HEK293 (cell line): ENCODE data around the gene SLC6A17.

Experiments
- CTCF ChIA-PET: fragments of 350-600 bp; formaldehyde crosslinking; extraction: SDS; loops from one replicate; lab custom pipeline; 2021; ENCODE audit warnings: antibody characterized with exemption; lab: Yijun Ruan, JAX
- POLR2A ChIA-PET: fragments of 300-600 bp; formaldehyde crosslinking; extraction: SDS; loops from one replicate; lab custom pipeline; 2020; ENCODE audit warnings: antibody characterized with exemption, inconsistent platforms; lab: Yijun Ruan, JAX
- H3K27ac ChIP-seq: fragments of 200-500 bp; sonication (Bioruptor generic); 2 replicates; pipeline ENCODE4 v1.5.1; 2014; ENCODE audit warnings: low read depth, low read length, control low read depth, inconsistent platforms; ENCODE audit errors: extremely low read depth
- H3K36me3 ChIP-seq, 2 experiments: fragments of 200-500 bp in 1 of 2; sonication (Bioruptor generic) in 1 of 2; 1 replicate in 1 of 2; 2 replicates in 1 of 2; pipeline ENCODE4 v1.5.1; 2014 to 2017; ENCODE audit warnings: inconsistent platforms in 2 of 2, low read length in 2 of 2; ENCODE audit not compliant: control insufficient read depth in 2 of 2, insufficient read depth in 1 of 2
- H3K4me1 ChIP-seq: fragments of 200-500 bp; sonication (Bioruptor generic); 2 replicates; pipeline ENCODE4 v1.5.1; 2014; ENCODE audit warnings: mild to moderate bottlenecking, low read length, inconsistent platforms; ENCODE audit not compliant: control insufficient read depth, insufficient read depth
- H3K4me3 ChIP-seq: 2 replicates; pipeline ENCODE4 v1.5.1; 2011; ENCODE audit warnings: low read depth, mild to moderate bottlenecking, control low read depth, low read length, moderate library complexity
- H3K9me3 ChIP-seq: fragments of 200-500 bp; sonication (Bioruptor generic); 2 replicates; pipeline ENCODE4 v1.5.1; 2014; ENCODE audit warnings: low read depth, low read length, inconsistent platforms; ENCODE audit not compliant: control insufficient read depth, insufficient read depth
- CTCF ChIP-seq: fragments of 450-650 bp; formaldehyde crosslinking; IDR thresholded peaks from 2 replicates; pipeline ENCODE4 v1.5.1; 2016; ENCODE audit warnings: missing biosample characterization, missing genetic modification characterization
- IKZF3 ChIP-seq: fragments of 450-650 bp; IDR thresholded peaks from 2 replicates; pipeline ENCODE4 v1.5.0; 2018; ENCODE audit warnings: missing biosample characterization, mild to moderate bottlenecking, missing genetic modification characterization, moderate library complexity
- PRDM1 ChIP-seq: fragments of 450-650 bp; formaldehyde crosslinking; IDR thresholded peaks from 2 replicates; pipeline ENCODE4; 2016; ENCODE audit warnings: missing biosample characterization, missing genetic modification characterization
- SP3 ChIP-seq: fragments of 450-650 bp; formaldehyde crosslinking; IDR thresholded peaks from 2 replicates; pipeline ENCODE4 v1.5.1; 2016; ENCODE audit warnings: missing biosample characterization, missing genetic modification characterization
- ZBTB6 ChIP-seq: fragments of 450-650 bp; formaldehyde crosslinking; IDR thresholded peaks from 2 replicates; pipeline ENCODE4 v1.5.1; 2017; ENCODE audit warnings: missing biosample characterization, missing genetic modification characterization
- ZBTB8A ChIP-seq: fragments of 450-650 bp; formaldehyde crosslinking; IDR thresholded peaks from 2 replicates; pipeline ENCODE4 v1.5.1; 2016; ENCODE audit warnings: missing biosample characterization, missing genetic modification characterization
- ZIC2 ChIP-seq: fragments of 450-650 bp; formaldehyde crosslinking; IDR thresholded peaks from 2 replicates; pipeline ENCODE4 v1.5.1; 2016; ENCODE audit warnings: missing biosample characterization, missing genetic modification characterization
- ZNF169 ChIP-seq: fragments of 450-650 bp; formaldehyde crosslinking; IDR thresholded peaks from 2 replicates; pipeline ENCODE4 v1.5.1; 2016; ENCODE audit warnings: missing biosample characterization, missing genetic modification characterization
- ZNF175 ChIP-seq: fragments of 450-650 bp; formaldehyde crosslinking; IDR thresholded peaks from 2 replicates; pipeline ENCODE4 v1.5.1; 2016; ENCODE audit warnings: missing biosample characterization, missing genetic modification characterization
- ZNF394 ChIP-seq: fragments of 450-650 bp; formaldehyde crosslinking; IDR thresholded peaks from 2 replicates; pipeline ENCODE4 v1.5.1; 2016; ENCODE audit warnings: missing biosample characterization, missing genetic modification characterization, mild to moderate bottlenecking, moderate library complexity, borderline replicate concordance
- ZNF426 ChIP-seq: fragments of 450-650 bp; formaldehyde crosslinking; IDR thresholded peaks from 2 replicates; pipeline ENCODE4 v1.5.1; 2017; ENCODE audit warnings: missing biosample characterization, missing genetic modification characterization, mild to moderate bottlenecking, inconsistent platforms, moderate library complexity
- ZNF501 ChIP-seq: fragments of 450-650 bp; formaldehyde crosslinking; IDR thresholded peaks from 2 replicates; pipeline ENCODE4 v1.5.1; 2016; ENCODE audit warnings: missing biosample characterization, missing genetic modification characterization
- ZNF549 ChIP-seq: fragments of 450-650 bp; IDR thresholded peaks from 2 replicates; pipeline ENCODE4 v1.5.1; 2018; ENCODE audit warnings: missing biosample characterization, missing genetic modification characterization, mild to moderate bottlenecking, inconsistent platforms, moderate library complexity
- ZNF585B ChIP-seq: fragments of 450-650 bp; formaldehyde crosslinking; IDR thresholded peaks from 2 replicates; pipeline ENCODE4 v1.5.1; 2016; ENCODE audit warnings: missing biosample characterization, missing genetic modification characterization
- ZNF596 ChIP-seq: fragments of 450-650 bp; IDR thresholded peaks from 2 replicates; pipeline ENCODE4 v1.5.0; 2018; ENCODE audit warnings: missing biosample characterization, mild to moderate bottlenecking, missing genetic modification characterization, moderate library complexity
- ZNF610 ChIP-seq: fragments of 450-650 bp; formaldehyde crosslinking; IDR thresholded peaks from 2 replicates; pipeline ENCODE4 v1.5.1; 2016; ENCODE audit warnings: missing biosample characterization, missing genetic modification characterization, borderline replicate concordance
- ZNF701 ChIP-seq: fragments of 450-650 bp; formaldehyde crosslinking; IDR thresholded peaks from 2 replicates; pipeline ENCODE4 v1.5.1; 2016; ENCODE audit warnings: missing biosample characterization, missing genetic modification characterization
- ZNF791 ChIP-seq: fragments of 450-650 bp; formaldehyde crosslinking; IDR thresholded peaks from 2 replicates; pipeline ENCODE4 v1.5.1; 2016; ENCODE audit warnings: missing biosample characterization, missing genetic modification characterization
- TF ChIP-seq, protein P1 (sequence below): fragments of 450-650 bp; formaldehyde crosslinking; IDR thresholded peaks from 2 replicates; pipeline ENCODE4 v1.5.1; 2017; ENCODE audit warnings: missing biosample characterization, missing genetic modification characterization
- TF ChIP-seq, protein P2 (sequence below): fragments of 450-650 bp; formaldehyde crosslinking; IDR thresholded peaks from 2 replicates; pipeline ENCODE4 v1.5.1; 2016; ENCODE audit warnings: missing biosample characterization, missing genetic modification characterization
- TF ChIP-seq, protein P3 (sequence below): fragments of 450-650 bp; formaldehyde crosslinking; IDR thresholded peaks from 2 replicates; pipeline ENCODE4; 2016; ENCODE audit warnings: missing biosample characterization, missing genetic modification characterization

The SLC6A17 gene

DNA sequence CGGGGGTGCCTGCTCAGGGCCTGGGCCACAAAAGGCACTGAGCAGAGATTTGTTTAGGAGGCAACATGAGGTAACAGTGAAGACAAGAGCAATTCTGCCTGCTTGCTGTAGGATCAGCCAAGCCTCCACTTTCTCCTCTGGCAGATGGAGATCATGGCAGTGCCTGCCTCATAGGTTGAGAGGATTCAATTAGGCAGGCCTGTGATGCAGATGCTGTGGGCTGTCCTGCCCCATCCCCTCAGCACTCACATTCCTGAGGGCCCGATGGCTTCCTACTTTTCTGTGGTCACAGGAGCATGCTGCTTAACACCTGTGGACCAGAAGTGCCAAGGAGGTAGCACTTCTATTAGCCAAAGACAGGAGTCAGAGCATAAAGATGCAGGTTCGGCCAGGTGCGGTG is 39.2 kb upstream of the SLC6A17 start (continued):
- TF ChIP-seq, protein P1, sequence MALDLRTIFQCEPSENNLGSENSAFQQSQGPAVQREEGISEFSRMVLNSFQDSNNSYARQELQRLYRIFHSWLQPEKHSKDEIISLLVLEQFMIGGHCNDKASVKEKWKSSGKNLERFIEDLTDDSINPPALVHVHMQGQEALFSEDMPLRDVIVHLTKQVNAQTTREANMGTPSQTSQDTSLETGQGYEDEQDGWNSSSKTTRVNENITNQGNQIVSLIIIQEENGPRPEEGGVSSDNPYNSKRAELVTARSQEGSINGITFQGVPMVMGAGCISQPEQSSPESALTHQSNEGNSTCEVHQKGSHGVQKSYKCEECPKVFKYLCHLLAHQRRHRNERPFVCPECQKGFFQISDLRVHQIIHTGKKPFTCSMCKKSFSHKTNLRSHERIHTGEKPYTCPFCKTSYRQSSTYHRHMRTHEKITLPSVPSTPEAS (tag by site-specific recombination) = no peak
- no peak for TF ChIP-seq CTCF (tag by site-specific recombination)
- no peak for TF ChIP-seq SP3
- no peak for TF ChIP-seq ZNF549

DNA sequence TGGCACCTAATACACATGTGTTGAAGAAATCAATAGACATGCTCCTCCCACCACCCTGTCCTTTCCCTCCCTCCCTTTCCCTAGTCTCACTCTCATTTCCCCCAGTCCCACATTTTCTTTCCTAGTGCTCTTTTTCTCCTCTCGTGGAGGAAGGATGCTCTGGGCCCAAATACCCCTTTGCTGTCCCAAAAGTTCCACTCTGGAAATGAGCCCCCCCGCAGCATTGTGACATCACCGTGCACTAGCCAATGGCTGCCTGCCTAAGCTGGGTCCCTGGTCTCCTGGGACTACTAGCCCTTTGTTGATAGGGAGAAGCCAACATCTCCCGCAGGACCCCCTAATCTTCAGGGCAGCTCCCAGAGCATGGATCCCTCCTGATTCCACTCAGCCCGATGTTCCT is 38.2 kb upstream of the SLC6A17 start, which contains the start of gene UBL4B:
Gene UBL4B, plus strand, starts transcription at position 301 of the 400 bp plus-strand sequence. Its CDS starts 92 bp downstream, at position 393.
- Histone ChIP-seq H3K4me3 (no peak within 1 kb of the TSS), H3K36me3 (no peaks in the 10 kb centered on the region), H3K4me1 (no peaks in the 10 kb centered on the region)
- CTCF ChIA-PET = interaction anchor here (6.6 kb wide), 1 partner anchor 60 kb away, joined by 63 read pairs; no protein-coding TSS in a partner anchor
- TF ChIP-seq ZNF175 (tag by site-specific recombination) (no peak), PRDM1 (tag by site-specific recombination) (peak; percentile 57; the same call in 1 of the 2 replicates), ZNF610 (tag by site-specific recombination) (no peak), ZIC2 (tag by site-specific recombination) (no peak), ZNF549 (no peak)
- TF ChIP-seq, all 188 proteins: peak for 1
- Histone ChIP-seq H3K9me3 (no peaks in the 10 kb centered on the region), H3K27ac (no peak within 1 kb of the TSS)
- POLR2A ChIA-PET = no interaction called here

- no peak overlapping the region for H3K27ac ChIP-seq
- no peaks in the 10 kb centered on the region for H3K4me1 ChIP-seq
- no peak overlapping the region for H3K4me3 ChIP-seq
- H3K9me3 ChIP-seq = no peaks in the 10 kb centered on the region
- no peaks in the 10 kb centered on the region for H3K36me3 ChIP-seq
- ChIA-PET POLR2A (interaction anchor here (1.4 kb wide), 1 partner anchor 9 kb away, joined by 3 read pairs; no protein-coding TSS in a partner anchor), CTCF (interaction anchor here (0.6 to 6.6 kb wide), 3 partner anchors 8 to 61 kb away, joined by 3 to 63 read pairs (median 3); no protein-coding TSS in a partner anchor)
- TF ChIP-seq ZNF394 (peak; percentile 50; the same call in 1 of the 2 replicates), ZNF549 (no peak)
- TF ChIP-seq, all 188 proteins: peak for 1
Observed at GRCh38 chr1:110112656-110113055, 37.6 kb upstream of the SLC6A17 start.

DNA sequence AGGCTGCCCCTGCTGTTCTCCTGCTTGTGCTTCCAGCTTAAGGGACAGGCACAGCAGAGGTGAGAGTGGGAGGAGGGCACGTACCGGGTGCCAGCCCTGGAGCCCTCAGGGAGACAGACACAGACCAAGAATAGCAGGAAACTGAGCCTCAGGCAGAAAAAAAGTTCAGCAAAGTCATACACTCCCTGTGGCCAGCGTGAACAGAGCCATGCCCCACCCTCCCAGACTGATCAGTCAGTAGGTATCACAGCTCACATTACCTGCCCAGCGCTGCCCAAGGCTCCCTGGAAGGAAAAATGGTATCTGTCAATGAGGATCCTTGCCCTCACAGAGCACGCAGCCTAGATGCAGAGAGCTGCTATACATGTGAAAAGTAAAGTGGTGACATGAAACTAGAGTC is 36.7 kb upstream of the SLC6A17 start:
- H3K4me1 ChIP-seq = no peaks in the 10 kb centered on the region
- no peak overlapping the region for H3K4me3 ChIP-seq
- H3K27ac ChIP-seq = no peak overlapping the region
- CTCF ChIA-PET = interaction anchor here (1.6 to 6.6 kb wide), 3 partner anchors 25 to 62 kb away, joined by 4 to 63 read pairs (median 12); no protein-coding TSS in a partner anchor
- POLR2A ChIA-PET = interaction anchor here (1.4 kb wide), 1 partner anchor 10 kb away, joined by 3 read pairs; no protein-coding TSS in a partner anchor
- no peaks in the 10 kb centered on the region for H3K36me3 ChIP-seq
- H3K9me3 ChIP-seq = no peaks in the 10 kb centered on the region
- TF ChIP-seq ZNF701 = no peak
- TF ChIP-seq IKZF3 (tag by site-specific recombination) = no peak
- TF ChIP-seq ZNF501 (tag by site-specific recombination) = no peak
- no peak for TF ChIP-seq ZNF426
- TF ChIP-seq, protein P2, sequence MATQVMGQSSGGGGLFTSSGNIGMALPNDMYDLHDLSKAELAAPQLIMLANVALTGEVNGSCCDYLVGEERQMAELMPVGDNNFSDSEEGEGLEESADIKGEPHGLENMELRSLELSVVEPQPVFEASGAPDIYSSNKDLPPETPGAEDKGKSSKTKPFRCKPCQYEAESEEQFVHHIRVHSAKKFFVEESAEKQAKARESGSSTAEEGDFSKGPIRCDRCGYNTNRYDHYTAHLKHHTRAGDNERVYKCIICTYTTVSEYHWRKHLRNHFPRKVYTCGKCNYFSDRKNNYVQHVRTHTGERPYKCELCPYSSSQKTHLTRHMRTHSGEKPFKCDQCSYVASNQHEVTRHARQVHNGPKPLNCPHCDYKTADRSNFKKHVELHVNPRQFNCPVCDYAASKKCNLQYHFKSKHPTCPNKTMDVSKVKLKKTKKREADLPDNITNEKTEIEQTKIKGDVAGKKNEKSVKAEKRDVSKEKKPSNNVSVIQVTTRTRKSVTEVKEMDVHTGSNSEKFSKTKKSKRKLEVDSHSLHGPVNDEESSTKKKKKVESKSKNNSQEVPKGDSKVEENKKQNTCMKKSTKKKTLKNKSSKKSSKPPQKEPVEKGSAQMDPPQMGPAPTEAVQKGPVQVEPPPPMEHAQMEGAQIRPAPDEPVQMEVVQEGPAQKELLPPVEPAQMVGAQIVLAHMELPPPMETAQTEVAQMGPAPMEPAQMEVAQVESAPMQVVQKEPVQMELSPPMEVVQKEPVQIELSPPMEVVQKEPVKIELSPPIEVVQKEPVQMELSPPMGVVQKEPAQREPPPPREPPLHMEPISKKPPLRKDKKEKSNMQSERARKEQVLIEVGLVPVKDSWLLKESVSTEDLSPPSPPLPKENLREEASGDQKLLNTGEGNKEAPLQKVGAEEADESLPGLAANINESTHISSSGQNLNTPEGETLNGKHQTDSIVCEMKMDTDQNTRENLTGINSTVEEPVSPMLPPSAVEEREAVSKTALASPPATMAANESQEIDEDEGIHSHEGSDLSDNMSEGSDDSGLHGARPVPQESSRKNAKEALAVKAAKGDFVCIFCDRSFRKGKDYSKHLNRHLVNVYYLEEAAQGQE (tag by site-specific recombination) = no peak
- TF ChIP-seq ZNF169 (tag by site-specific recombination) = no peak
- TF ChIP-seq, protein P3, sequence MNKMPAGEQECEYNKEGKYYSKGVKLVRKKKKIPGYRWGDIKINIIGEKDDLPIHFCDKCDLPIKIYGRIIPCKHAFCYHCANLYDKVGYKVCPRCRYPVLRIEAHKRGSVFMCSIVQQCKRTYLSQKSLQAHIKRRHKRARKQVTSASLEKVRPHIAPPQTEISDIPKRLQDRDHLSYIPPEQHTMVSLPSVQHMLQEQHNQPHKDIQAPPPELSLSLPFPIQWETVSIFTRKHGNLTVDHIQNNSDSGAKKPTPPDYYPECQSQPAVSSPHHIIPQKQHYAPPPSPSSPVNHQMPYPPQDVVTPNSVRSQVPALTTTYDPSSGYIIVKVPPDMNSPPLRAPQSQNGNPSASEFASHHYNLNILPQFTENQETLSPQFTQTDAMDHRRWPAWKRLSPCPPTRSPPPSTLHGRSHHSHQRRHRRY (tag by site-specific recombination) = no peak
- TF ChIP-seq ZBTB6 (tag by site-specific recombination) = no peak
- TF ChIP-seq ZNF791 (tag by site-specific recombination) = no peak
- TF ChIP-seq ZNF596 (tag by site-specific recombination) = no peak
- TF ChIP-seq SP3 = no peak
- no peak for TF ChIP-seq ZNF549
- no peak for TF ChIP-seq PRDM1 (tag by site-specific recombination)
- TF ChIP-seq ZBTB8A (tag by site-specific recombination) = no peak
- TF ChIP-seq ZNF585B (tag by site-specific recombination) = no peak
